SKM-1 (cell line): ENCODE data around the gene NTN1.
"Not testable (repeated sequence)": the region's sequence is repeated elsewhere in the genome, so short reads cannot be mapped to it uniquely, and the experiment has no call there.

Experiments
- DNase-seq: peaks from one replicate; lab custom pipeline; 2025; ENCODE audit not compliant: unreplicated experiment; lab: John Stamatoyannopoulos, UW

Gene NTN1

GRCh38 chr17:9151740-9152139, 130.4 kb downstream of the NTN1 start:
- not testable (repeated sequence) for DNase-seq

GRCh38 chr17:9158544-9159452, 137.5 kb downstream of the NTN1 start:
- no peak for DNase-seq

- no peak for DNase-seq
Observed at GRCh38 chr17:9162275-9162985, 141.1 kb downstream of the NTN1 start.

- DNase-seq = no peak
Observed at GRCh38 chr17:9166788-9167187, 145.5 kb downstream of the NTN1 start.

- DNase-seq = no peak
Observed at GRCh38 chr17:9167379-9167778, 146.1 kb downstream of the NTN1 start.

- DNase-seq = no peak
Observed at GRCh38 chr17:9169116-9169515, 147.8 kb downstream of the NTN1 start.

- DNase-seq = no peak
Observed at GRCh38 chr17:9170336-9170735, 149.0 kb downstream of the NTN1 start.

GRCh38 chr17:9170853-9171252, 149.5 kb downstream of the NTN1 start:
- DNase-seq = no peak

GRCh38 chr17:9173386-9173983, 152.2 kb downstream of the NTN1 start:
- DNase-seq = no peak

GRCh38 chr17:9174312-9174711, 153.0 kb downstream of the NTN1 start:
- DNase-seq = no peak

GRCh38 chr17:9174779-9175574, 153.7 kb downstream of the NTN1 start:
- DNase-seq = no peak

GRCh38 chr17:9175700-9176467, 154.6 kb downstream of the NTN1 start:
- DNase-seq = no peak

GRCh38 chr17:9177212-9177611, 155.9 kb downstream of the NTN1 start:
- no peak for DNase-seq

- no peak for DNase-seq
Observed at GRCh38 chr17:9178319-9178718, 157.0 kb downstream of the NTN1 start.

GRCh38 chr17:9179602-9180001, 158.3 kb downstream of the NTN1 start:
- DNase-seq = no peak

- no peak for DNase-seq
Observed at GRCh38 chr17:9181640-9182039, 160.3 kb downstream of the NTN1 start.

GRCh38 chr17:9183306-9183705, 162.0 kb downstream of the NTN1 start:
- DNase-seq = no peak

GRCh38 chr17:9185142-9185541, 163.8 kb downstream of the NTN1 start:
- no peak for DNase-seq

- DNase-seq = no peak
Observed at GRCh38 chr17:9185688-9186284, 164.5 kb downstream of the NTN1 start.

- DNase-seq = no peak
Observed at GRCh38 chr17:9187828-9188227, 166.5 kb downstream of the NTN1 start.
